Activated naive CD4-positive, alpha-beta T cell treated with anti-CD3 and anti-CD28 coated beads for 36 hours (primary cell): ENCODE data around the gene SEPSECS. TPM values are rescaled to one million over a fixed set of nuclear protein-coding genes. Genes with fewer than 3 reads are reported as not detected.

Source experiments
- CTCF ChIA-PET: fragments of 350-600 bp; sonication (Branson Sonifier 250); formaldehyde crosslinking; loops from one replicate; lab custom pipeline; 2021; ENCODE audit warnings: antibody characterized with exemption; lab: Charles Lee
- DNase-seq: peaks from one replicate; pipeline ENCODE4 v3.0.0-alpha.2; 2020
- H3K27ac Mint-ChIP-seq: one replicate; pipeline ENCODE4 v1.8.0; 2021; ENCODE audit warnings: mild to moderate bottlenecking, mixed read lengths
- H3K27me3 Mint-ChIP-seq: one replicate; pipeline ENCODE4 v1.8.0; 2021; ENCODE audit warnings: low read depth, mixed read lengths
- H3K36me3 Mint-ChIP-seq: one replicate; pipeline ENCODE4 v1.8.0; 2021; ENCODE audit warnings: low read depth, mixed read lengths
- H3K4me1 Mint-ChIP-seq: one replicate; pipeline ENCODE4 v1.8.0; 2021; ENCODE audit warnings: low read depth, mixed read lengths
- H3K4me3 Mint-ChIP-seq: one replicate; pipeline ENCODE4 v1.8.0; 2021; ENCODE audit warnings: mild to moderate bottlenecking, moderate library complexity, mixed read lengths
- H3K9me3 Mint-ChIP-seq: one replicate; pipeline ENCODE4 v1.8.0; 2021; ENCODE audit warnings: mixed read lengths
- intact Hi-C: fragments of 100-400 bp; cut with micrococcal nuclease; formaldehyde crosslinking; loops from one replicate; pipeline ENCODE4 v1.15.1; 2023
- total RNA-seq, 2 experiments: library from RNA; stranded (reverse); gene quantifications; one replicate each; pipeline ENCODE4 v1.2.3, GENCODE V29; 2021

The SEPSECS gene
- total RNA-seq, 2 experiments from 2014 or later, result 14.7 to 17.9 TPM

- Mint-ChIP-seq H3K4me1 (no peaks in the 10 kb centered on the region), H3K27me3 (no peaks in the 10 kb centered on the region), H3K9me3 (peaks cover 4% of the 10 kb centered on the region), H3K4me3 (no peak overlapping the region), H3K27ac (no peak overlapping the region), H3K36me3 (no peaks in the 10 kb centered on the region)
- intact Hi-C loops, result no loop called here
- CTCF ChIA-PET, result no interaction called here
- no peak for DNase-seq
Observed at GRCh38 chr4:25106363-25107151, 53.7 kb downstream of the SEPSECS start.

GRCh38 chr4:25104591-25104990, 55.7 kb downstream of the SEPSECS start:
- Mint-ChIP-seq H3K9me3 (peaks cover 8% of the 10 kb centered on the region), H3K27me3 (no peaks in the 10 kb centered on the region), H3K4me1 (no peaks in the 10 kb centered on the region), H3K36me3 (no peaks in the 10 kb centered on the region), H3K4me3 (no peak overlapping the region), H3K27ac (no peak overlapping the region)
- DNase-seq, result no peak
- intact Hi-C loops, result no loop called here
- CTCF ChIA-PET, result no interaction called here

GRCh38 chr4:25103418-25103817, 56.8 kb downstream of the SEPSECS start:
- H3K4me3 Mint-ChIP-seq, result no peak overlapping the region
- H3K4me1 Mint-ChIP-seq, result no peaks in the 10 kb centered on the region
- H3K27me3 Mint-ChIP-seq, result no peaks in the 10 kb centered on the region
- DNase-seq, result no peak
- no peak overlapping the region for H3K27ac Mint-ChIP-seq
- H3K9me3 Mint-ChIP-seq, result peaks cover 8% of the 10 kb centered on the region
- CTCF ChIA-PET, result interaction anchor here (1.0 kb wide), 1 partner anchor 18 kb away, joined by 3 read pairs; no protein-coding TSS in a partner anchor
- no peaks in the 10 kb centered on the region for H3K36me3 Mint-ChIP-seq
- intact Hi-C loops, result no loop called here

DNA sequence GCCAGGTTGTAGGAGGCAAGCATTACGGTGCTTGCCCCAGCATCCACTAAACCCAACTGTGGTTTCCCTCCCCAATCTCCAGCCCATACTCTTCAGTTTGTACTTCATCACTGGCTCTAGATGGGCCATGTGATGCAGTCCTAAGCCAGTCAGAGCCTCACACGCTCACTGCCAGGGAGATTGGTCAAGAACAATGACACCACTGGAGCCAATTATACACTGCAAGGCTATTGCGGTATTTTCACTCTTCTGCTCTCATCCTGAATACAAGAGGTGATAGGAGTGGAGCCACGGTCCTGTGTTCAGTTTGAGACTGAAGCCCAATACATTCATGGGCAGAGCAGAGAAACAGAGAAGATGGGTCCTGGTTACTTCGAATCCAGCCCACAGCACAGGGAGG, 58.4 kb downstream of the SEPSECS start:
- Mint-ChIP-seq H3K4me1 (no peaks in the 10 kb centered on the region), H3K36me3 (no peaks in the 10 kb centered on the region), H3K9me3 (peaks cover 8% of the 10 kb centered on the region), H3K27me3 (peaks cover 6% of the 10 kb centered on the region), H3K4me3 (no peak overlapping the region), H3K27ac (no peak overlapping the region)
- CTCF ChIA-PET, result no interaction called here
- no peak for DNase-seq
- intact Hi-C loops, result no loop called here

- intact Hi-C loops, result no loop called here
- Mint-ChIP-seq H3K27me3 (peaks cover 7% of the 10 kb centered on the region), H3K4me1 (no peaks in the 10 kb centered on the region), H3K4me3 (no peak overlapping the region), H3K9me3 (peaks cover 8% of the 10 kb centered on the region), H3K27ac (no peak overlapping the region), H3K36me3 (no peaks in the 10 kb centered on the region)
- CTCF ChIA-PET, result no interaction called here
- DNase-seq, result no peak
Observed at GRCh38 chr4:25100710-25101109, 59.5 kb downstream of the SEPSECS start.

DNA sequence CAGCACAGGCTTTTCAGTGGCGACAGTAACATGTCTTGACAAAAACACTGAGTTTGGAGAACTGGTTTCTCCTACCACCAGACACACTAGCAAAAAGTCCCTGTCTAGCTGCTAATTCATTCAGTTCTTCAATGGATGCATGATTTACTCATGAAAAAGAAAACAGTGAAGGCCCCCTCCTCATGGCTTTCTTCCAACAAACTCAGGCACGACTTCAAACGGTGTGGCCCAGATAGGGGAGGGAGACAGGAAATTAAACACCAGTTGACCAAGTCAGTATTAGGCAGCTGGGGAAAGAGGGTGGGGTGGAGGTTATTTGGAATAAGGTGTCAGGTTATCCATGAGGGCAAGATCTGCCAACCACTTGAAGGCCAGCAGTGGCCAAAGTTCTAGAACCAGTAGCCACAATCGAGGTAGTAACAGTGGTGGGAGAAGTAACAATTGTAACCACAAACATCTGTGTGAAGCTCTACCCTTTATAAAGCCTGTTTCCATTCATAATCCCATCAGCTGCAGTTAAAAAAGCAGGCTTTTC, 60.2 kb downstream of the SEPSECS start:
- CTCF ChIA-PET, result no interaction called here

DNA sequence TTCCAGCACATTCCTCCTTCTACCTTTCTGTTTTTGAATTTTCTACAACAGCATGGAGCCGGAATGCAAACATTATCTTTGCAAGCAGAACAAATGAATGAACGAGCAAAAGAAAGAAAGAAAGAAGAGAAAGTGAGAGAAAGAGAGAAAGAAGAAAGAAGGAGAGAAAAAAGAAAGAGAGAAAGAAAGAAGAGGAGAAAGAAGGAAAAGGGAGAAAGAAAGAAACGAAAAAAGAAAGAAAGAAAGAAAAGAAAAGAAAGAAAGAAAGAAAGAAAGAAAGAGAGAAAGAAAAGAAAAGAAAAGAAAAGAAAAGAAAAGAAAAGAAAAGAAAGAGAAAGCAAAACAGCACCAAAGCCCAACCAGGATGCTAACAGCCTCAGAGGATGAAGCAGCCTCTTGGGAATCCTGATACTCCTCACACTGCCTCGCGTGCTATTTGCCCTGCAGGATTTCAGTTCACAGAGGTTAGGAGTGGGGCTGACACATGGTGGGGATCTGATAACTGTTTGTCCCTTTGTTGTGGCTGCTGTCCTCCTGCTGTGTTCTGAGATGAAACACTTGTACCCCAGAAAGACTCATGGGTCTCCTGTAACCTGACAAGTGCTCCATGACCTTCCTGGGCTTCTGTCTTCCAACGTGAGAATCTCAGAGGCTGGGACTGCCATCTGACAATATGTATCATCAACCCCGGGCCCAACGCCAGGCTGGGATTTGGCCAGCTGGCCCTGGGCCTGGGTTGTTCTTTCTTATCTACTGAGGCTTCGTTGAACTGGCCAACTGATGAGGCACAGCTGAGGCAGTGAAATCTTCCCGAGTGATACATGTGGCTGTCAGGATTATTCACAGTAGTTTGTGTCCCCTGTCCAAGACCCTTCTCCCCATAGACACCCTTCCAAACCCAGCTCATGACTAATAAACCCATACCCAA, 61.0 kb downstream of the SEPSECS start:
- H3K9me3 Mint-ChIP-seq, result peaks cover 8% of the 10 kb centered on the region
- intact Hi-C loops, result no loop called here
- peaks cover 7% of the 10 kb centered on the region for H3K27me3 Mint-ChIP-seq
- CTCF ChIA-PET, result no interaction called here
- no peak for DNase-seq
- H3K27ac Mint-ChIP-seq, result no peak overlapping the region
- H3K36me3 Mint-ChIP-seq, result no peaks in the 10 kb centered on the region
- H3K4me1 Mint-ChIP-seq, result no peaks in the 10 kb centered on the region
- H3K4me3 Mint-ChIP-seq, result no peak overlapping the region

More for the DNA sequence above, 60.2 kb downstream of the SEPSECS start:
- peaks cover 8% of the 10 kb centered on the region for H3K9me3 Mint-ChIP-seq
- H3K27ac Mint-ChIP-seq, result no peak overlapping the region
- H3K4me3 Mint-ChIP-seq, result no peak overlapping the region
- H3K27me3 Mint-ChIP-seq, result peaks cover 7% of the 10 kb centered on the region
- H3K4me1 Mint-ChIP-seq, result no peaks in the 10 kb centered on the region
- intact Hi-C loops, result no loop called here
- H3K36me3 Mint-ChIP-seq, result no peaks in the 10 kb centered on the region
- DNase-seq, result no peak

DNA sequence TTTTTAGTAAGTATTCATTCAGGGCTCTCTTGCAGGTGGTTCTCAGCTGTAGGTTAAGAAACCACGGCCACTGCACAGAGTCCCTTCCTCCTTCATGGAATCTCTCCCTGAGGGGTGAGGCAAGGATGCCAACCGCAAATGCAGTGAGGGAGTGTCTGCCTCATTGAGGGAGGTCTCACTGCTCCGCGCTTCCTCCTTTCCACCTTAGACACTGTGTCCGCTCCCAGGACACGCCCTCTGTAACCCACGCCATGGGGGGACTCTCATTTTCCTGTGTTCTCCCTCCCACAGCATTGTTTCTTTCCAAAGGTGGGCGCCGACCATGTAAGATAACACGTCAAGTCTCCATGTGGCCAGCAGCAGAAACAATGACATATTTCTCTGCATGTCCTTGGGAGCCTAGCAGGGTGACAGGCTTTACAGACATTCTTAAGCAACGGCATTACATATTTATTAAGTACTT, 63.2 kb downstream of the SEPSECS start:
- H3K4me1 Mint-ChIP-seq, result peaks cover 3% of the 10 kb centered on the region
- no peak overlapping the region for H3K4me3 Mint-ChIP-seq
- H3K27ac Mint-ChIP-seq, result no peak overlapping the region
- CTCF ChIA-PET, result no interaction called here
- intact Hi-C loops, result no loop called here
- peaks cover 7% of the 10 kb centered on the region for H3K27me3 Mint-ChIP-seq
- no peaks in the 10 kb centered on the region for H3K36me3 Mint-ChIP-seq
- H3K9me3 Mint-ChIP-seq, result peaks cover 16% of the 10 kb centered on the region
- DNase-seq, result no peak

GRCh38 chr4:25096251-25096980, 63.8 kb downstream of the SEPSECS start:
- no peak overlapping the region for H3K27ac Mint-ChIP-seq
- H3K9me3 Mint-ChIP-seq, result peaks cover 13% of the 10 kb centered on the region
- DNase-seq, result no peak
- no peaks in the 10 kb centered on the region for H3K36me3 Mint-ChIP-seq
- intact Hi-C loops, result no loop called here
- peaks cover 10% of the 10 kb centered on the region for H3K27me3 Mint-ChIP-seq
- H3K4me3 Mint-ChIP-seq, result no peak overlapping the region
- CTCF ChIA-PET, result no interaction called here
- peaks cover 4% of the 10 kb centered on the region for H3K4me1 Mint-ChIP-seq

DNA sequence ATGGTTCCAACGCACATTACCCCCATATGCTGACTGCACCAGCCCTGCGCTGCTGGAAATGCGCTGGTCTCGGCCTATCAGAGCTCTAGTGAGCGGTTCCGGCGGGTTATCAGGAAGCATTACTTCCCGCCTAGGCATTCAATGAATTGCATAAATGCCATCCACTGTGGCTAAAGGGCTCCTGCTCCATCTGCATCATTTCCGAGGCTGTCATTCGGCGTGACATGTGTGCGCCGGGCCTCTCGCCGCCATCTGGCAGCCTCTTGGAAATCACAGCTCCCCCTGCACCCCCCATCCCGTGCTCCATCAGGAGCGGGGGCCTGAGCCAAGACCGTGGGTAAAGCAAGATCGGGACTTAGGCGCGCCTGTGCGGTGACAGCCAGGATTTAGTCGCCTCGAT, 64.4 kb downstream of the SEPSECS start:
- DNase-seq, result no peak
- H3K4me1 Mint-ChIP-seq, result peaks cover 4% of the 10 kb centered on the region
- no peak overlapping the region for H3K27ac Mint-ChIP-seq
- H3K36me3 Mint-ChIP-seq, result no peaks in the 10 kb centered on the region
- no peak overlapping the region for H3K4me3 Mint-ChIP-seq
- H3K27me3 Mint-ChIP-seq, result peaks cover 12% of the 10 kb centered on the region
- peaks cover 9% of the 10 kb centered on the region for H3K9me3 Mint-ChIP-seq
- intact Hi-C loops, result no loop called here
- CTCF ChIA-PET, result no interaction called here

- H3K4me3 Mint-ChIP-seq, result no peak overlapping the region
- peaks cover 9% of the 10 kb centered on the region for H3K9me3 Mint-ChIP-seq
- peaks cover 30% of the 10 kb centered on the region for H3K27me3 Mint-ChIP-seq
- CTCF ChIA-PET, result interaction anchor here (0.8 to 1.0 kb wide), 2 partner anchors 52 to 84 kb away, joined by 3 read pairs; no protein-coding TSS in a partner anchor
- H3K36me3 Mint-ChIP-seq, result no peaks in the 10 kb centered on the region
- peaks cover 14% of the 10 kb centered on the region for H3K4me1 Mint-ChIP-seq
- no peak overlapping the region for H3K27ac Mint-ChIP-seq
- intact Hi-C loops, result no loop called here
- DNase-seq, result no peak
Observed at GRCh38 chr4:25092139-25092538, 68.1 kb downstream of the SEPSECS start.

DNA sequence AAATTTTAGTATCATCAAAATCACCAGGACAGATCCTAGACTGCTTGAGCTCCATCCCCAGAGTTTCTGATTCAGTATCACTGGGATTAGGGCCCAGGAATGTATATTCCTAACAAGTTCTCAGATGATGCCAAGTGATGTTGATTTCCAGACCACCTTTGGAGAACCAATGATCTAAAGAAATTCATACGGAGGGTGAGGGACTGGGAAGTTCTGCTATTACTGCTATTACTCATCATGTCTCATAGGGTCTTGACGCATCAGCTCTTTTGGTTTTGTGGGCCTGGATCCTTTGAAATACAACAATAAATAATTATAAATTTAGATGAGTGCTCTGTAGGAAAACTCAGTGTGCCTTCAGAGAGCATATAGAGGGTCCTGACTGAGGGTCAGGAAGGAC, 69.7 kb downstream of the SEPSECS start:
- no peak overlapping the region for H3K4me3 Mint-ChIP-seq
- H3K4me1 Mint-ChIP-seq, result peaks cover 14% of the 10 kb centered on the region
- peaks cover 39% of the 10 kb centered on the region for H3K27me3 Mint-ChIP-seq
- intact Hi-C loops, result no loop called here
- H3K27ac Mint-ChIP-seq, result no peak overlapping the region
- CTCF ChIA-PET, result no interaction called here
- DNase-seq, result no peak
- H3K36me3 Mint-ChIP-seq, result no peaks in the 10 kb centered on the region
- H3K9me3 Mint-ChIP-seq, result peaks cover 9% of the 10 kb centered on the region
